Motor neuron (in vitro differentiated cells): ENCODE data around the gene RNF146. TPM values are rescaled to one million over a fixed set of nuclear protein-coding genes. Genes with fewer than 3 reads are reported as not detected.
"Not testable (repeated sequence)": the region's sequence is repeated elsewhere in the genome, so short reads cannot be mapped to it uniquely, and the experiment has no call there.

Experiments
- ATAC-seq, 8 experiments: fragments of 200-7000 bp; cut with Tn5 transposase; replicated peaks in 6 of 8; 2 replicates each; pipeline ENCODE4 v1.8.0; 2021; ENCODE audit warnings: mild to moderate bottlenecking in 8 of 8, moderate library complexity in 8 of 8
- H3K27ac ChIP-seq, 2 donors: fragments of 250-450 bp; sonication (Bioruptor Pico); 2 replicates each; pipeline ENCODE4 v1.9.0; 2021; ENCODE audit warnings: antibody characterized with exemption in 2 of 2, mild to moderate bottlenecking in 2 of 2, moderate library complexity in 1 of 2
- H3K4me1 ChIP-seq, 2 donors: fragments of 250-450 bp; sonication (Bioruptor Pico); replicated peaks in 1 of 2; 2 replicates each; pipeline ENCODE4 v1.6.1; 2021; ENCODE audit warnings: antibody characterized with exemption in 2 of 2, mild to moderate bottlenecking in 2 of 2, moderate library complexity in 1 of 2
- H3K4me3 ChIP-seq, 5 donors: fragments of 250-450 bp; sonication (Bioruptor Pico); 2 replicates each; pipeline ENCODE4 v1.9.0; 2021; ENCODE audit warnings: antibody characterized with exemption in 5 of 5, mild to moderate bottlenecking in 5 of 5, moderate library complexity in 4 of 5
- WGBS, 10 experiments: fragments of 450-650 bp; shearing (Covaris generic); methylation state at CpG; one replicate each; pipeline ENCODE4 v1.0.0; 2022; 5-methylcytosine and 5-hydroxymethylcytosine counted together
- in situ Hi-C, 9 experiments: fragments of 400-800 bp; cut with MboI; loops; one replicate each; pipeline ENCODE4 v1.15.0; 2021; ENCODE audit warnings: low sequenced_read_pairs in 9 of 9, low pct_unique_long_range_greater_than_20kb in 2 of 9; ENCODE audit not compliant: unreplicated experiment in 9 of 9
- total RNA-seq, 8 experiments: library from RNA; unstranded; fragments of 300-600 nt; gene quantifications; 2 replicates each; pipeline versions ENCODE4 v1.2.3 to v1.2.4, GENCODE V29; 2022

Gene RNF146
- total RNA-seq, 8 experiments from 2014 or later = 34.8 to 80.8 (median 63.6) TPM

- H3K4me3 ChIP-seq, H3K4me1 ChIP-seq, H3K27ac ChIP-seq, in situ Hi-C loops: not testable (repeated sequence)
- WGBS, 10 experiments = 83 to 100% (median 91%) methylated on average over 1 to 3 of the region's 3 CpGs; no CpG with 5 or more reads in 4 of the 10 experiments
- peak in 1 of 8 experiments; percentile 24 for ATAC-seq
Observed at GRCh38 chr6:127331256-127331655, 64.6 kb downstream of the RNF146 start.

- H3K4me3 ChIP-seq = no peak overlapping the region
- in situ Hi-C loops = no loop called here
- H3K4me1 ChIP-seq = peaks cover 0 to 4% of the 10 kb centered on the region in 2 donors
- H3K27ac ChIP-seq = no peak overlapping the region
- peak in 3 of 8 experiments; percentile 36 to 63 (median 54) for ATAC-seq
- 50 to 100% (median 93%) methylated on average over 1 to 4 of the region's 4 CpGs; no CpG with 5 or more reads in 1 of the 10 experiments for WGBS, 10 experiments
Observed at GRCh38 chr6:127332383-127332961, 65.8 kb downstream of the RNF146 start.

Other genes starting within 250 kb of the RNF146 start
- gene RSPO3, start 148.2 kb upstream of the RNF146 start, total RNA-seq = under 1 TPM in 7 of 8 experiments, not detected in 1; 0.04 to 0.76 (median 0.19) TPM
- gene ECHDC1, start 76.7 kb downstream of the RNF146 start, total RNA-seq = 10 to 100 TPM; 48.7 to 85.8 (median 64.8) TPM
- gene KIAA0408, start 192.5 kb downstream of the RNF146 start, total RNA-seq = 10 to 100 TPM in 5 of 8 experiments, 1 to 10 TPM in 2, under 1 TPM in 1; 0.10 to 46.4 (median 33.1) TPM